ENCODE results near the gene PHF1.

The PHF1 gene

DNA sequence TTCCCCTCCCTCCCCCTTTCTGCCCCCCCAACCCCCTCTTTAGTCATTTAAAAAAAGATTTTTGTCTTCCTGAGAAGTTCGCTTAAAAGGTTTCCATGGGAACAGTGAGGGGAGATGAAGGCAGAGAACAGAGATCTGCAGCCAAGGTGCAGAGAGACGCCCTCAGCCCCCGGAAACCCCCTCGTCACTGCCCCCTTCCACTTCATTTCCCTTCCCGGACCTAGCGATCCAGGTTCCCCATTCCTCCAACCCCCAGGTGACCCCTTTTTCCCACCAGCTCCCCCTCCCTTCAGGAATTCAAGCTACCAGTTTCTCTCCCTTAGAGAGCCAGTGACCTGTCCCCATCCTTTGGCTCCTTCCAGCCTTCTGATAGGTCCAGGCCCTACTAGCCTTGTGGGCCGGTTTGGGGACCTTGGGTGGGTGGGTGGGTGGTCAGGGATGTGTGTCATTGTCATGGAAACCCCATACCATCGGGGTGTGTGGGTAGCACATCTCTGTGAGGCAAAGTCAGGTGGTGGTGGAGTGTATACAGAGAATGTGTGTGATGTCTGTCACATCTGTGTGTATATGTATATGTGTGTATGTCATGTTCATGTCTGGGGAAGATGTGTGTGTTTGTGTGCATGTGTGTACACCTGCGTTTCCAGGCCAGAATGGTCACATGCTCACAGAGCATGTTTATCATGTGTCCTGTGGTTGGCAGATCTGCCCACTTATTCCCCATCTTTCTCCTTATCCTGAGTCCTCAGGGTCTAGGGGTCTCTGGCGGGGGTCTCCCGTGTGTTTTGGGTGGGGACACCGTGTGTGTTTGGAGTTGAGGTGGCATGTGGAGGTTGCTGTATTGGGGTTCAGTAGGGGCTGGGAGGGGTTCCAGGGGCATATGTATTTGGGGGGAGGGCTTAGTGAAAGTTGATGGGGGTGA lies 16.0 kb downstream of the PHF1 start:
- H3K4me3 ChIP-seq (ENCODE audit: low read depth, low read length): peak overlapping the region; percentile 36; the same call in 1 of the 2 replicates
- H3K9me3 ChIP-seq (ENCODE audit: severe bottlenecking): no peaks in the 10 kb centered on the region
- TF ChIP-seq, protein P1, sequence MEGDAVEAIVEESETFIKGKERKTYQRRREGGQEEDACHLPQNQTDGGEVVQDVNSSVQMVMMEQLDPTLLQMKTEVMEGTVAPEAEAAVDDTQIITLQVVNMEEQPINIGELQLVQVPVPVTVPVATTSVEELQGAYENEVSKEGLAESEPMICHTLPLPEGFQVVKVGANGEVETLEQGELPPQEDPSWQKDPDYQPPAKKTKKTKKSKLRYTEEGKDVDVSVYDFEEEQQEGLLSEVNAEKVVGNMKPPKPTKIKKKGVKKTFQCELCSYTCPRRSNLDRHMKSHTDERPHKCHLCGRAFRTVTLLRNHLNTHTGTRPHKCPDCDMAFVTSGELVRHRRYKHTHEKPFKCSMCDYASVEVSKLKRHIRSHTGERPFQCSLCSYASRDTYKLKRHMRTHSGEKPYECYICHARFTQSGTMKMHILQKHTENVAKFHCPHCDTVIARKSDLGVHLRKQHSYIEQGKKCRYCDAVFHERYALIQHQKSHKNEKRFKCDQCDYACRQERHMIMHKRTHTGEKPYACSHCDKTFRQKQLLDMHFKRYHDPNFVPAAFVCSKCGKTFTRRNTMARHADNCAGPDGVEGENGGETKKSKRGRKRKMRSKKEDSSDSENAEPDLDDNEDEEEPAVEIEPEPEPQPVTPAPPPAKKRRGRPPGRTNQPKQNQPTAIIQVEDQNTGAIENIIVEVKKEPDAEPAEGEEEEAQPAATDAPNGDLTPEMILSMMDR (IDR thresholded peaks at IDR 0.05; ENCODE audit: low read depth, low read length): no peak
- H3K27me3 ChIP-seq (ENCODE audit: insufficient read depth, low read depth, severe bottlenecking): no peaks in the 10 kb centered on the region
- no peak overlapping the region for H3K27ac ChIP-seq
- no peak for DNase-seq
- H3K36me3 ChIP-seq: peaks cover 69% of the 10 kb centered on the region

DNA sequence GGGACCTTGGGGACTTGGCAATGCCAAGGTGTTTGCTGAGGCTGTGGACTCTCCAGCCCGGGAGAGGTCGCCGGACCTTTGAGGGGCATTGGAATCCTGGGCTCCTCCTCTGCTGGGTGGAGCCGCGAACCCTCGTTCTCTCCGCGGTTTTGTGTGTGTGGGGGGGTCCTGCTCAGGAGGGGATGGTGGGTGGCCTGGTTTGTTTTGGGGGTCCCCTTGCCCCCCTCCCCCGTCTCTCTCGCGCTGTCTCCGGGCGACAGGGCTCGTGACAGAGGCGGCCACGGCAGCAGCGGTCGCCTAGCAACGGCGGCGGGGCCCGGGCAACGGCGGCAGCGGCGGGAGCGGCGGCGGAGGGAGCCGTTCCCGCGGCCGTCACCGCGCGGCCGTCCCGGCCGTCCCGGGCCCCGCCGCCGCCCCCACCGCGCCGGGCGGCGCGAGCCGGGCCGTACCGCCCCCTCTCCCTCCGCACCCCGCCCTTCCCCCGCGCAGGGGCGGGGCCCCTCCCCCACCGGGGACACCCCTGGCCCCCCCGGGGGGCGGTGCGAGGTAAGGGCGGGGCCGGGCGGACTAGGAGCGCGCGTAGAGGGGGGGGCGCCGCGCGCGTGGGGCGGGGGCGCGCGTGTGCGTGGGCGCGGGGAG lies 16.9 kb downstream of the PHF1 start:
- TF ChIP-seq, protein P1 (IDR thresholded peaks at IDR 0.05; ENCODE audit: low read depth, low read length): peak; percentile 57
- no peaks in the 10 kb centered on the region for H3K27me3 ChIP-seq (ENCODE audit: insufficient read depth, low read depth, severe bottlenecking)
- H3K36me3 ChIP-seq: peaks cover 67% of the 10 kb centered on the region
- DNase-seq: peak; percentile 55
- peak overlapping the region; percentile 37 for H3K4me3 ChIP-seq (ENCODE audit: low read depth, low read length)
- no peak overlapping the region for H3K27ac ChIP-seq
- no peaks in the 10 kb centered on the region for H3K9me3 ChIP-seq (ENCODE audit: severe bottlenecking)

DNA sequence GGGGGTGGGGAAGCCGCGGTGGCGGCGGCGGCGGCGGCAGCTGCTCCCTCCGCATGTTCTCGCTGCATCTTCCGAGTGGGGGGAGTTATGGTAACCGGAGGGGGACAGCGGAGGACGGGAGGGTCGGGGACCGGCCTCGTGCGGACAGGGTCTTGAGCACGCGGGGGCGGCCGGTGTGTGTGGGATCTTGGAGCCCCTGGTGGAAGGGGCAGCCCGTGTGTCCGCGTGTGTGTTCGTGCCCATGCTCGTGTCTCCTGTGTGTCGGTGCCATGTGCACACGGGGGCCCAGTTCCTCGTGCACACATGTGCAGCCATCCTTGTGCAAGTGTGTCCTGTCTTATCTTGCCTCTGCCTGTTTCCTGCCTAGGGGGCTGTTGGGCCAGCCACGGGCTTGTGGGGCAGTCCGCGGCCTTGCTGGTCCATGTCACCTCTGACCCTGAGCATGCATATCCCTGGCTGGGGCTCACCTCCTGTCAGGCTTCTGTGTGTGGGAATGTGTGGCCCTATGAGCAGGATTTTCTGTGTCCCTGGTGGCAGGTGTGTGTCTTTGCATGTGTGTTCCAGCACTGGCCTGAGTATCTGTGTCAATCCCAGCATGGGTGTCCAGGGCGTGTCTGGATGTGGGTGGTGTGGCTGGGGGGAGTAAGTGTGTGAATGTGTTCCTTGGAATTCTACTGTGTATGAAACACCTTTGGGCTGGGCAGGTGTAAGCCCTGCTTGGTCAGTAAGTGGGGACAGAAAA lies 17.6 kb downstream of the PHF1 start:
- no peaks in the 10 kb centered on the region for H3K9me3 ChIP-seq (ENCODE audit: severe bottlenecking)
- TF ChIP-seq, protein P1 (IDR thresholded peaks at IDR 0.05; ENCODE audit: low read depth, low read length): peak; percentile 60
- peaks cover 67% of the 10 kb centered on the region for H3K36me3 ChIP-seq
- H3K27me3 ChIP-seq (ENCODE audit: insufficient read depth, low read depth, severe bottlenecking): no peaks in the 10 kb centered on the region
- peak; percentile 66 for DNase-seq
- peak overlapping the region; percentile 10; the same call in 1 of the 2 replicates for H3K27ac ChIP-seq
- H3K4me3 ChIP-seq (ENCODE audit: low read depth, low read length): peak overlapping the region; percentile 37

DNA sequence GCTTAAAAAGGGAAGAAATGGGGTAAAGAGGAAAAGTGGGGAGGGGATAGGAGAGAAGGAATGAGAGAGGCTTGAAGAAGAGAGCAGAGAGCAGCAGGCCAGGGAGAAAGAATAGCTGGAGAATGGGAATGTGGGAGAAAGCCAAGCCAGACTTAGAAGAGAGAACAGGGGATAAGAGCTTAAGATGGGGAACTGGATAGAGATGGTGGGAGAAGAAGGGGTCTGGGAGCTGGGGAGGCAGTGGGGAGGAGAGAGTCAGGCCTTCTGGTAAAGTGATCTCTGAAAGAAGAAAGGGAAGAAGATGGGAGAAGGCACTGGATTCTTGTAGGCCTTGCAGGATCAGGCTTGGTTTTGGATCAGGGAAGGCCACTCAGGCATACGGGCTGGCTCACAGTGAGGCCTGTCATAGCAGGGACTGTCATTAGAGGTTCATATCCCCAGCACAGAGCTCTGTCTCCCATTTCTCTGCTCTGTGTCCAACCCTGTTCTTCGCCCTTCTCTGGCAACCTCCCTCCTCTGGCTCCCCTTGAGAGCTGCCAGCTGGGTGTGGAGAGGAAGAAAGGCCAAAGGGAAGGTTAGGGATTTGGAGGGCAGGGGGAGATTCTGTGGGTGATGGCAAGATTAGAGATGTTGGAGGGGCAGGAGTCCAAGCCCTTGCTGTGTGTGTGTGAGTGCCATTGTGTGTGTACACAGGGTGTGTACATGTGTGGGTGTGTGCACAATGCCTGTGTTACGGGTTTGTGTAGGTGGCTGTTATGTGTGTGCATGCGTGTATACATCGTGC lies 18.3 kb downstream of the PHF1 start:
- H3K36me3 ChIP-seq: peaks cover 60% of the 10 kb centered on the region
- H3K27me3 ChIP-seq (ENCODE audit: insufficient read depth, low read depth, severe bottlenecking): no peaks in the 10 kb centered on the region
- no peak overlapping the region for H3K27ac ChIP-seq
- no peak overlapping the region for H3K4me3 ChIP-seq (ENCODE audit: low read depth, low read length)
- no peak for DNase-seq
- no peaks in the 10 kb centered on the region for H3K9me3 ChIP-seq (ENCODE audit: severe bottlenecking)
- TF ChIP-seq, protein P1 (IDR thresholded peaks at IDR 0.05; ENCODE audit: low read depth, low read length): no peak

DNA sequence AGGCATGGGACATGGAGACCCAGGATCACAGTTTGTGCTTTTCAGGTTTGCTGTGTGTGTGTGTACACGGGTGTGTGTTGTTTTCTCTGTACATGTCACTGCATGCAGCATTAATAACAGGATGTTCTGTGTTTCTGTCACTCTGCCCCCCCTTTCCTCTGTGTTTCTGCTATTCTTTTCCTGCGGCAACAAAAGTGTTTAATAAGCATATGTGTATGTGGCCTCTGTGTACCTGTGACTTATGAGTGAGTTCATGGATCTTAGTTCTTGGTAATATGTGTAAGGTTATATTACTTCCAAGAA lies 18.9 kb downstream of the PHF1 start:
- TF ChIP-seq, protein P1 (IDR thresholded peaks at IDR 0.05; ENCODE audit: low read depth, low read length): no peak
- H3K4me3 ChIP-seq (ENCODE audit: low read depth, low read length): no peak overlapping the region
- DNase-seq: no peak
- H3K9me3 ChIP-seq (ENCODE audit: severe bottlenecking): no peaks in the 10 kb centered on the region
- no peaks in the 10 kb centered on the region for H3K27me3 ChIP-seq (ENCODE audit: insufficient read depth, low read depth, severe bottlenecking)
- H3K27ac ChIP-seq: no peak overlapping the region
- H3K36me3 ChIP-seq: peaks cover 58% of the 10 kb centered on the region

Measured in WERI-Rb-1 (cell line).